GM23248 (cell line): Measurements from ENCODE around the gene RPL36.

Experiments
- EZH2 ChIP-seq: fragments of 200-600 bp; sonication (generic); IDR thresholded peaks from 2 replicates; pipeline ENCODE4 v1.6.1; 2018; ENCODE audit warnings: antibody characterized with exemption, mild to moderate bottlenecking; ENCODE audit not compliant: insufficient read depth, poor library complexity, severe bottlenecking
- EZH2phosphoT487 ChIP-seq: fragments of 200-600 bp; sonication (generic); IDR thresholded peaks from 2 replicates; pipeline ENCODE4 v1.6.1; 2018; ENCODE audit warnings: antibody characterized with exemption, moderate library complexity, mild to moderate bottlenecking, low read depth; ENCODE audit not compliant: insufficient read depth

- TF ChIP-seq EZH2 (no peak), EZH2phosphoT487 (no peak)
Measured at GRCh38 chr19:5718037-5718578, 28.0 kb downstream of the RPL36 start.
